IMR-90 (cell line): ENCODE results near the gene SMIM29. TPM values are rescaled to one million over a fixed set of nuclear protein-coding genes. Genes with fewer than 3 reads are reported as not detected.

Experiments
- ATAC-seq: fragments of 200-7000 bp; cut with Tn5 transposase; 2 replicates; pipeline ENCODE4 v1.9.1; 2020; ENCODE audit warnings: low read depth, mild to moderate bottlenecking, moderate library complexity
- BruUV-seq: library from RNA; stranded (reverse); fragments of 400-500 nt; replicated peaks from 2 replicates; lab custom pipeline; 2021; lab: Mats Ljungman, UMichigan
- CTCF ChIA-PET: fragments of 300-600 bp; formaldehyde crosslinking; extraction: SDS; loops from one replicate; lab custom pipeline; 2021; ENCODE audit warnings: antibody characterized with exemption; lab: Yijun Ruan, JAX
- POLR2A ChIA-PET: fragments of 300-600 bp; sonication (Branson Sonifier 250); formaldehyde crosslinking; loops from one replicate; lab custom pipeline; 2022; ENCODE audit warnings: antibody characterized with exemption; ENCODE audit not compliant: unreplicated experiment; lab: Charles Lee
- DNase-seq: peaks from one replicate; pipeline ENCODE4 v3.0.0; 2013
- H2AFZ ChIP-seq: replicated peaks from 2 replicates; pipeline ENCODE3; 2013; ENCODE audit warnings: low read length, mild to moderate bottlenecking; ENCODE audit not compliant: poor library complexity
- H2AK5ac ChIP-seq: 2 replicates; pipeline ENCODE4 v1.6.1; 2013; ENCODE audit warnings: low read depth, low read length, inconsistent platforms
- H2AK9ac ChIP-seq: replicated peaks from 2 replicates; pipeline ENCODE3; 2013; ENCODE audit warnings: mild to moderate bottlenecking, low read depth, low read length, moderate library complexity; ENCODE audit not compliant: poor library complexity
- H2BK120ac ChIP-seq: 2 replicates; pipeline ENCODE4 v1.6.1; 2013; ENCODE audit warnings: low read depth, low read length, inconsistent platforms
- H2BK15ac ChIP-seq: 3 replicates; pipeline ENCODE4 v1.6.1; 2013; ENCODE audit warnings: low read depth, low read length, inconsistent platforms
- H2BK20ac ChIP-seq: 2 replicates; pipeline ENCODE4 v1.6.1; 2013; ENCODE audit warnings: low read depth, mild to moderate bottlenecking, inconsistent platforms, low read length, moderate library complexity
- H2BK5ac ChIP-seq: 2 replicates; pipeline ENCODE4 v1.6.1; 2013; ENCODE audit warnings: mild to moderate bottlenecking, low read depth, low read length, inconsistent platforms; ENCODE audit not compliant: poor library complexity, severe bottlenecking
- H3K14ac ChIP-seq: replicated peaks from 2 replicates; pipeline ENCODE4 v1.6.1; 2013; ENCODE audit warnings: low read depth, low read length, inconsistent platforms
- H3K18ac ChIP-seq: 2 replicates; pipeline ENCODE4 v1.6.1; 2013; ENCODE audit warnings: low read depth, low read length, control low read depth
- H3K23ac ChIP-seq: 2 replicates; pipeline ENCODE4 v1.6.1; 2013; ENCODE audit warnings: low read depth, low read length, inconsistent platforms
- H3K27ac ChIP-seq: 2 replicates; pipeline ENCODE4 v1.5.1; 2013; ENCODE audit warnings: mild to moderate bottlenecking, control low read depth, low read length; ENCODE audit not compliant: insufficient read depth
- H3K27me3 ChIP-seq: 2 replicates; pipeline ENCODE4 v1.6.1; 2013; ENCODE audit warnings: low read length; ENCODE audit not compliant: control insufficient read depth, insufficient read depth
- H3K36me3 ChIP-seq: 2 replicates; pipeline ENCODE4 v1.6.1; 2013; ENCODE audit warnings: low read length, mixed read lengths; ENCODE audit not compliant: control insufficient read depth, insufficient read depth
- H3K4ac ChIP-seq: 2 replicates; pipeline ENCODE4 v1.6.1; 2013; ENCODE audit warnings: low read depth, low read length, inconsistent platforms
- H3K4me1 ChIP-seq: 2 replicates; pipeline ENCODE4 v1.6.1; 2013; ENCODE audit warnings: low read length, mixed read lengths; ENCODE audit not compliant: control insufficient read depth, insufficient read depth
- H3K4me2 ChIP-seq: 2 replicates; pipeline ENCODE4 v1.6.1; 2013; ENCODE audit warnings: low read depth, mild to moderate bottlenecking, control low read depth, low read length, moderate library complexity
- H3K4me3 ChIP-seq: 2 replicates; pipeline ENCODE4 v1.5.1; 2013; ENCODE audit warnings: low read depth, mild to moderate bottlenecking, control low read depth, low read length, moderate library complexity; ENCODE audit not compliant: insufficient read depth
- H3K56ac ChIP-seq: 2 replicates; pipeline ENCODE4 v1.6.1; 2013; ENCODE audit warnings: low read length, inconsistent platforms; ENCODE audit not compliant: insufficient read depth; ENCODE audit errors: extremely low read depth
- H3K79me1 ChIP-seq, 2 experiments: 2 replicates each; pipeline ENCODE4 v1.6.1; 2013; ENCODE audit warnings: low read length in 2 of 2, inconsistent platforms in 1 of 2, low read depth in 1 of 2
- H3K9ac ChIP-seq: 2 replicates; pipeline ENCODE4 v1.6.1; 2013; ENCODE audit warnings: low read depth, low read length, control low read depth
- H3K9me1 ChIP-seq: 2 replicates; pipeline ENCODE4 v1.6.1; 2013; ENCODE audit warnings: low read length, inconsistent platforms; ENCODE audit not compliant: insufficient read depth
- H3K9me3 ChIP-seq: 2 replicates; pipeline ENCODE4 v1.6.1; 2013; ENCODE audit warnings: low read length; ENCODE audit not compliant: control insufficient read depth, insufficient read depth
- H4K20me1 ChIP-seq: 2 replicates; pipeline ENCODE4 v1.6.1; 2013; ENCODE audit warnings: low read length, inconsistent platforms; ENCODE audit not compliant: insufficient read depth
- H4K5ac ChIP-seq: 2 replicates; pipeline ENCODE4 v1.6.1; 2013; ENCODE audit warnings: mild to moderate bottlenecking, low read depth, low read length, control low read depth
- H4K8ac ChIP-seq, 2 experiments: 2 replicates each; pipeline ENCODE4 v1.6.1; 2013; ENCODE audit warnings: low read depth in 2 of 2, low read length in 2 of 2, control low read depth in 1 of 2, inconsistent platforms in 1 of 2
- H4K91ac ChIP-seq: 2 replicates; pipeline ENCODE4 v1.6.1; 2013; ENCODE audit warnings: low read depth, low read length, inconsistent platforms; ENCODE audit not compliant: insufficient read depth
- CHD1 ChIP-seq: IDR thresholded peaks from 2 replicates; pipeline ENCODE4 v1.6.1; 2012; ENCODE audit warnings: low read depth, low read length, improper control_type of control experiment
- CTCF ChIP-seq: conservative IDR thresholded peaks from 2 replicates; pipeline ENCODE4 v1.5.1; 2012; ENCODE audit warnings: mild to moderate bottlenecking, low read depth, low read length, improper control_type of control experiment
- ELK1 ChIP-seq: fragments of 150-350 bp; IDR thresholded peaks from 2 replicates; pipeline ENCODE4 v1.6.1; 2016; ENCODE audit warnings: low read depth, mild to moderate bottlenecking, low read length, moderate library complexity, borderline replicate concordance
- FOS ChIP-seq: fragments of 150-350 bp; IDR thresholded peaks from 2 replicates; pipeline ENCODE4 v1.6.1; 2016; ENCODE audit warnings: low read depth, low read length
- MAZ ChIP-seq: IDR thresholded peaks from 2 replicates; pipeline ENCODE4 v1.6.1; 2012; ENCODE audit warnings: low read depth, mild to moderate bottlenecking, low read length, improper control_type of control experiment, moderate library complexity, borderline replicate concordance
- NFE2L2 ChIP-seq: fragments of 150-350 bp; IDR thresholded peaks from 2 replicates; pipeline ENCODE4 v1.6.1; 2016; ENCODE audit warnings: low read depth, mild to moderate bottlenecking, low read length
- POLR2A ChIP-seq: IDR thresholded peaks from 2 replicates; pipeline ENCODE4 v1.6.1; 2012; ENCODE audit warnings: mild to moderate bottlenecking, low read depth, low read length
- USF2 ChIP-seq: fragments of 150-350 bp; IDR thresholded peaks from 2 replicates; pipeline ENCODE4 v1.6.1; 2017; ENCODE audit warnings: mild to moderate bottlenecking, antibody characterized with exemption, low read length, low read depth
- WGBS, 2 experiments: methylation state at CpG; one replicate each; pipeline versions ENCODE4 v1.1.5 to v1.1.7; 2013; ENCODE audit warnings: missing lambda C conversion rate in 2 of 2; ENCODE audit not compliant: insufficient read length in 1 of 2; ENCODE audit errors: extremely low coverage in 2 of 2; 5-methylcytosine and 5-hydroxymethylcytosine counted together
- dilution Hi-C: fragments of 300-500 bp; cut with HindIII; formaldehyde crosslinking; loops from one replicate; pipeline ENCODE4 v1.14.3; 2018; ENCODE audit warnings: low sequenced_read_pairs; ENCODE audit not compliant: unreplicated experiment
- in situ Hi-C: fragments of 300-500 bp; cut with MboI; formaldehyde crosslinking; loops from 3 replicates; pipeline ENCODE4 v1.14.3; 2019; ENCODE audit warnings: low sequenced_read_pairs, inconsistent platforms, mixed read lengths
- intact Hi-C: fragments of 100-400 bp; cut with micrococcal nuclease; formaldehyde crosslinking; loops from 2 replicates; pipeline ENCODE4 v1.10.0; 2022
- polyA plus RNA-seq, 3 experiments: library from polyadenylated mRNA; depleted of rRNA; stranded (reverse); fragments of >200 nt; gene quantifications; 2 replicates each; pipeline ENCODE4 v1.2.3, GENCODE V29; 2012; ENCODE audit warnings: low replicate concordance in 1 of 3
- total RNA-seq: library from RNA; depleted of rRNA; stranded (reverse); fragments of >200 nt; gene quantifications from 2 replicates; pipeline ENCODE4 v1.2.3, GENCODE V29; 2012

The SMIM29 gene
- total and polyA plus RNA-seq, 2 of the 4 experiments (the other 2 are of a cell fraction) = 8.4 to 28.9 TPM

- Histone ChIP-seq H3K56ac (no peak overlapping the region), H2AK9ac (peak overlapping the region; percentile 96), H2BK15ac (no peak overlapping the region), H3K27me3 (no peaks in the 10 kb centered on the region), H2BK120ac (no peak overlapping the region), H2AFZ (peak overlapping the region; percentile 79), H3K36me3 (peaks cover 11% of the 10 kb centered on the region), H3K9me1 (peaks cover 12% of the 10 kb centered on the region; the same call in 1 of the 2 replicates), H3K9ac (no peak overlapping the region), H3K27ac (peak overlapping the region; percentile 78; the same call in 1 of the 2 replicates), H2AK5ac (no peak overlapping the region), H2BK5ac (peak overlapping the region; percentile 76), H4K5ac (no peak overlapping the region), H2BK20ac (no peak overlapping the region), H3K18ac (no peak overlapping the region), H3K4me1 (peaks cover 19% of the 10 kb centered on the region), H3K4ac (no peak overlapping the region), H3K79me1 (peaks cover 8 to 35% of the 10 kb centered on the region in 2 experiments), H3K4me3 (peak overlapping the region; percentile 76), H4K91ac (no peak overlapping the region; the same call in 1 of the 2 replicates), H3K4me2 (no peak overlapping the region), H3K14ac (no peak overlapping the region), H3K23ac (no peak overlapping the region), H4K20me1 (peaks cover 24% of the 10 kb centered on the region), H4K8ac (no peak overlapping the region; a peak in 1 of 4 replicates), H3K9me3 (no peaks in the 10 kb centered on the region)
- peak; percentile 13 for ATAC-seq
- CTCF ChIA-PET = interaction anchor here (0.5 to 1.0 kb wide), 3 partner anchors 14 to 642 kb away, joined by 3 to 4 read pairs (median 4); no protein-coding TSS in a partner anchor
- no TSS peak for BruUV-seq
- in situ Hi-C loops (no loop called here), intact Hi-C loops (loop anchor here (2.0 to 5.0 kb wide), 2 partner anchors 25 to 40 kb away; no protein-coding TSS in a partner anchor), dilution Hi-C loops (no loop called here)
- no peak for DNase-seq
- TF ChIP-seq CTCF (no peak), ELK1 (no peak), NFE2L2 (no peak), CHD1 (no peak), MAZ (no peak), FOS (no peak), POLR2A (no peak), USF2 (no peak)
- POLR2A ChIA-PET = interaction anchor here (0.5 to 1.0 kb wide), 12 partner anchors 10 to 1590 kb away, joined by 3 to 10 read pairs (median 4); no protein-coding TSS in a partner anchor
- no CpG with 5 or more reads among the region's 78 CpGs for WGBS, 2 experiments
Measured at GRCh38 chr6:34237316-34237721, 11.5 kb downstream of the SMIM29 start.
